MM.1S (cell line): Measurements from ENCODE around the gene OGG1.

ENCODE experiments used
- DNase-seq: peaks from one replicate; pipeline ENCODE4 v3.0.0-alpha.2; 2015
- H2AFZ ChIP-seq: fragments of 300-600 bp; sonication (generic); 2 replicates; pipeline ENCODE4 v1.6.0; 2016; ENCODE audit warnings: antibody characterized with exemption, low read length
- H3F3A ChIP-seq: fragments of 300-600 bp; sonication (generic); 2 replicates; pipeline ENCODE4 v1.6.1; 2016; ENCODE audit warnings: mild to moderate bottlenecking, antibody characterized with exemption, low read length, moderate library complexity, mixed read lengths; ENCODE audit not compliant: insufficient read depth
- H3K27ac ChIP-seq: fragments of 300-600 bp; sonication (generic); 2 replicates; pipeline ENCODE4 v1.5.1; 2016; ENCODE audit warnings: mild to moderate bottlenecking, low read length
- H3K27me3 ChIP-seq: fragments of 300-600 bp; sonication (generic); replicated peaks from 2 replicates; pipeline ENCODE4 v1.6.0; 2016; ENCODE audit warnings: low read length; ENCODE audit not compliant: insufficient read depth
- H3K36me3 ChIP-seq: fragments of 300-600 bp; sonication (generic); replicated peaks from 2 replicates; pipeline ENCODE4 v1.6.1; 2016; ENCODE audit warnings: mild to moderate bottlenecking, low read length, mixed read lengths; ENCODE audit not compliant: insufficient read depth
- H3K4me1 ChIP-seq: fragments of 300-600 bp; sonication (generic); 2 replicates; pipeline ENCODE4 v1.6.1; 2016; ENCODE audit warnings: low read length, mixed read lengths
- H3K4me2 ChIP-seq: fragments of 300-600 bp; sonication (generic); 2 replicates; pipeline ENCODE4 v1.6.0; 2016; ENCODE audit warnings: low read depth, low read length
- H3K4me3 ChIP-seq: fragments of 300-600 bp; sonication (generic); 2 replicates; pipeline ENCODE4 v1.5.1; 2016; ENCODE audit warnings: low read length, mixed read lengths
- H3K79me2 ChIP-seq: fragments of 300-600 bp; sonication (generic); 2 replicates; pipeline ENCODE4 v1.6.1; 2016; ENCODE audit warnings: mixed run types, low read length, mixed read lengths
- H3K9ac ChIP-seq: fragments of 300-600 bp; sonication (generic); 2 replicates; pipeline ENCODE4 v1.6.1; 2016; ENCODE audit warnings: low read length, mixed read lengths
- H3K9me2 ChIP-seq: fragments of 300-600 bp; sonication (generic); replicated peaks from 2 replicates; pipeline ENCODE4 v1.6.1; 2016; ENCODE audit warnings: mild to moderate bottlenecking, low read length, mixed read lengths; ENCODE audit not compliant: insufficient read depth
- H3K9me3 ChIP-seq: fragments of 300-600 bp; sonication (generic); replicated peaks from 2 replicates; pipeline ENCODE4 v1.6.1; 2016; ENCODE audit warnings: mild to moderate bottlenecking, low read length, mixed read lengths; ENCODE audit not compliant: insufficient read depth
- H4K20me1 ChIP-seq: fragments of 300-600 bp; sonication (generic); 2 replicates; pipeline ENCODE4 v1.6.1; 2016; ENCODE audit warnings: mild to moderate bottlenecking, low read length, moderate library complexity, mixed read lengths; ENCODE audit not compliant: insufficient read depth
- CTCF ChIP-seq: fragments of 300-600 bp; sonication (generic); IDR thresholded peaks from 2 replicates; pipeline ENCODE4 v1.5.1; 2016; ENCODE audit warnings: antibody characterized with exemption, low read length, mixed read lengths
- EZH2 ChIP-seq: fragments of 300-600 bp; sonication (generic); optimal IDR thresholded peaks from 2 replicates; pipeline ENCODE3; 2017; ENCODE audit warnings: low read depth, mild to moderate bottlenecking, antibody characterized with exemption, low read length, mixed read lengths
- EZH2phosphoT487 ChIP-seq: fragments of 300-600 bp; sonication (generic); IDR thresholded peaks from 2 replicates; pipeline ENCODE4 v1.6.1; 2018; ENCODE audit warnings: antibody characterized with exemption, low read length

The OGG1 gene

GRCh38 chr3:9731206-9732079 lies 18.3 kb upstream of the OGG1 start, which contains the start of gene BRPF1:
Gene BRPF1, plus strand, starts transcription at chr3:9731735. Its CDS starts 2,406 bp downstream, at chr3:9734141.
- no peaks in the 10 kb centered on the region for H3K27me3 ChIP-seq
- TF ChIP-seq EZH2 (no peak), CTCF (no peak), EZH2phosphoT487 (no peak)
- peak; percentile 98 for DNase-seq
- peak within 1 kb of the TSS; percentile 98 for H3K4me2 ChIP-seq
- H3K36me3 ChIP-seq = peaks cover 7% of the 10 kb centered on the region; the same call in 1 of the 2 replicates
- no peaks in the 10 kb centered on the region for H3K9me2 ChIP-seq
- peak within 1 kb of the TSS; percentile 96 for H2AFZ ChIP-seq
- H4K20me1 ChIP-seq = no peaks in the 10 kb centered on the region
- H3K9ac ChIP-seq = peak within 1 kb of the TSS; percentile 97
- peaks cover 44% of the 10 kb centered on the region for H3K79me2 ChIP-seq
- H3K4me3 ChIP-seq = peak within 1 kb of the TSS; percentile 98
- H3K9me3 ChIP-seq = no peaks in the 10 kb centered on the region
- H3K4me1 ChIP-seq = peaks cover 10% of the 10 kb centered on the region
- H3K27ac ChIP-seq = peak within 1 kb of the TSS; percentile 79
- H3F3A ChIP-seq = no peaks in the 10 kb centered on the region

- Histone ChIP-seq H3K27me3 (no peaks in the 10 kb centered on the region), H3K27ac (no peak overlapping the region), H3K9me2 (no peaks in the 10 kb centered on the region), H3F3A (no peaks in the 10 kb centered on the region), H3K9ac (peak overlapping the region; percentile 97), H3K79me2 (peaks cover 52% of the 10 kb centered on the region), H3K36me3 (peaks cover 7% of the 10 kb centered on the region; the same call in 1 of the 2 replicates), H2AFZ (peak overlapping the region; percentile 81), H3K4me3 (peak overlapping the region; percentile 98), H3K9me3 (no peaks in the 10 kb centered on the region), H3K4me2 (peak overlapping the region; percentile 98), H4K20me1 (no peaks in the 10 kb centered on the region), H3K4me1 (peaks cover 10% of the 10 kb centered on the region)
- peak; percentile 17 for DNase-seq
- TF ChIP-seq EZH2 (no peak), EZH2phosphoT487 (no peak), CTCF (no peak)
Measured at GRCh38 chr3:9732080-9732739, 17.5 kb upstream of the OGG1 start.

GRCh38 chr3:9732740-9733115 lies 17.0 kb upstream of the OGG1 start:
- H3K27me3 ChIP-seq = no peaks in the 10 kb centered on the region
- peaks cover 10% of the 10 kb centered on the region for H3K4me1 ChIP-seq
- peak overlapping the region; percentile 98 for H3K4me2 ChIP-seq
- H3K4me3 ChIP-seq = peak overlapping the region; percentile 98
- H4K20me1 ChIP-seq = no peaks in the 10 kb centered on the region
- no peaks in the 10 kb centered on the region for H3K9me2 ChIP-seq
- peaks cover 7% of the 10 kb centered on the region; the same call in 1 of the 2 replicates for H3K36me3 ChIP-seq
- no peak overlapping the region for H2AFZ ChIP-seq
- peaks cover 57% of the 10 kb centered on the region for H3K79me2 ChIP-seq
- DNase-seq = no peak
- no peaks in the 10 kb centered on the region for H3K9me3 ChIP-seq
- H3K27ac ChIP-seq = no peak overlapping the region
- no peak for TF ChIP-seq CTCF
- TF ChIP-seq EZH2 = no peak
- no peak for TF ChIP-seq EZH2phosphoT487
- no peaks in the 10 kb centered on the region for H3F3A ChIP-seq
- peak overlapping the region; percentile 97; the same call in 1 of the 2 replicates for H3K9ac ChIP-seq
